Ishikawa (cell line): ENCODE measurements around the gene SNAP25.
A peak's percentile ranks its signal among the peaks of the same experiment; 100 is the strongest.

Source experiments
- CEBPB ChIP-seq: IDR thresholded peaks from 2 replicates; pipeline ENCODE4 v1.6.1; 2012
- EP300 ChIP-seq: IDR thresholded peaks from 2 replicates; pipeline ENCODE4 v1.6.1; 2012; ENCODE audit warnings: borderline replicate concordance
- FOXM1 ChIP-seq: IDR thresholded peaks from 2 replicates; pipeline ENCODE4 v1.6.1; 2012; ENCODE audit warnings: low read depth, borderline replicate concordance
- MAX ChIP-seq: IDR thresholded peaks from 2 replicates; pipeline ENCODE4 v1.6.1; 2012
- REST ChIP-seq: IDR thresholded peaks from 2 replicates; pipeline ENCODE4 v1.6.1; 2012; ENCODE audit warnings: low read depth, mild to moderate bottlenecking
- TAF1 ChIP-seq: IDR thresholded peaks from 2 replicates; pipeline ENCODE4 v1.6.1; 2012; ENCODE audit warnings: low read depth, mild to moderate bottlenecking

- no peak for TF ChIP-seq TAF1
- TF ChIP-seq FOXM1, result no peak
- no peak for TF ChIP-seq REST
- TF ChIP-seq MAX, result no peak
- no peak for TF ChIP-seq EP300
- TF ChIP-seq CEBPB, result peak; percentile 72
Observed at GRCh38 chr20:10336959-10337729, 118.5 kb downstream of the SNAP25 start.
